GM18951 (cell line): ENCODE data around the gene LMOD1.

Source experiments
- POLR2A ChIP-seq: IDR thresholded peaks from 4 replicates; pipeline ENCODE4 v1.6.1; 2011; ENCODE audit warnings: mild to moderate bottlenecking; ENCODE audit not compliant: insufficient read length, insufficient read depth; ENCODE audit errors: extremely low read depth
- in situ Hi-C: fragments of 300-500 bp; cut with MboI; formaldehyde crosslinking; loops from one replicate; pipeline ENCODE4 v1.12.0; 2022; ENCODE audit warnings: low sequenced_read_pairs, mixed read lengths, inconsistent platforms; ENCODE audit not compliant: unreplicated experiment

The LMOD1 gene

GRCh38 chr1:201939574-201939973 lies 6.8 kb downstream of the LMOD1 start:
- no peak for TF ChIP-seq POLR2A
- in situ Hi-C loops: no loop called here

GRCh38 chr1:201939148-201939547 lies 7.2 kb downstream of the LMOD1 start:
- in situ Hi-C loops: no loop called here
- TF ChIP-seq POLR2A: no peak

GRCh38 chr1:201938440-201939035 lies 7.8 kb downstream of the LMOD1 start:
- no peak for TF ChIP-seq POLR2A

GRCh38 chr1:201937624-201938213 lies 8.6 kb downstream of the LMOD1 start:
- in situ Hi-C loops: no loop called here

More at GRCh38 chr1:201938440-201939035, 7.8 kb downstream of the LMOD1 start:
- in situ Hi-C loops: no loop called here

GRCh38 chr1:201933840-201934430 lies 12.4 kb downstream of the LMOD1 start:
- in situ Hi-C loops: no loop called here
- no peak for TF ChIP-seq POLR2A

More at GRCh38 chr1:201937624-201938213, 8.6 kb downstream of the LMOD1 start:
- TF ChIP-seq POLR2A: no peak

- no peak for TF ChIP-seq POLR2A
Observed at GRCh38 chr1:201930803-201931202, 15.5 kb downstream of the LMOD1 start.

GRCh38 chr1:201930137-201930536 lies 16.2 kb downstream of the LMOD1 start:
- no peak for TF ChIP-seq POLR2A
- in situ Hi-C loops: no loop called here

More at GRCh38 chr1:201930803-201931202, 15.5 kb downstream of the LMOD1 start:
- in situ Hi-C loops: no loop called here

GRCh38 chr1:201928266-201928665 lies 18.1 kb downstream of the LMOD1 start:
- in situ Hi-C loops: no loop called here
- no peak for TF ChIP-seq POLR2A

GRCh38 chr1:201925981-201926645 lies 20.2 kb downstream of the LMOD1 start:
- in situ Hi-C loops: no loop called here
- no peak for TF ChIP-seq POLR2A

GRCh38 chr1:201925301-201925567 lies 21.1 kb downstream of the LMOD1 start:
- no peak for TF ChIP-seq POLR2A
- in situ Hi-C loops: no loop called here

GRCh38 chr1:201921952-201922558 lies 24.3 kb downstream of the LMOD1 start:
- TF ChIP-seq POLR2A: no peak
- in situ Hi-C loops: no loop called here

GRCh38 chr1:201918343-201918742 lies 28.0 kb downstream of the LMOD1 start:
- in situ Hi-C loops: no loop called here

GRCh38 chr1:201917362-201918033 lies 28.9 kb downstream of the LMOD1 start:
- in situ Hi-C loops: no loop called here

More at GRCh38 chr1:201918343-201918742, 28.0 kb downstream of the LMOD1 start:
- TF ChIP-seq POLR2A: no peak

GRCh38 chr1:201916649-201917249 lies 29.6 kb downstream of the LMOD1 start:
- TF ChIP-seq POLR2A: no peak
- in situ Hi-C loops: no loop called here

More at GRCh38 chr1:201917362-201918033, 28.9 kb downstream of the LMOD1 start:
- TF ChIP-seq POLR2A: no peak
